ENCODE data around the gene KAT2A.
A peak's percentile ranks its signal among the peaks of the same experiment; 100 is the strongest.

The KAT2A gene

GRCh38 chr17:42135664-42136653 is 14.8 kb upstream of the KAT2A start:
- DNase-seq (ENCODE audit: low read depth), result no peak

GRCh38 chr17:42135151-42135550 is 14.0 kb upstream of the KAT2A start:
- no peak for DNase-seq (ENCODE audit: low read depth)

GRCh38 chr17:42133461-42134041 is 12.4 kb upstream of the KAT2A start:
- no peak for DNase-seq (ENCODE audit: low read depth)

- DNase-seq (ENCODE audit: low read depth), result peak; percentile 39
Observed at GRCh38 chr17:42132941-42133340, 11.8 kb upstream of the KAT2A start.

GRCh38 chr17:42131981-42132432 is 10.8 kb upstream of the KAT2A start:
- DNase-seq (ENCODE audit: low read depth), result no peak

- DNase-seq (ENCODE audit: low read depth), result no peak
Observed at GRCh38 chr17:42131232-42131631, 10.1 kb upstream of the KAT2A start.

GRCh38 chr17:42130310-42130936 is 9.3 kb upstream of the KAT2A start:
- no peak for DNase-seq (ENCODE audit: low read depth)

- DNase-seq (ENCODE audit: low read depth), result no peak
Observed at GRCh38 chr17:42129109-42129837, 8.1 kb upstream of the KAT2A start.

GRCh38 chr17:42127414-42127813 is 6.2 kb upstream of the KAT2A start:
- DNase-seq (ENCODE audit: low read depth), result no peak

- DNase-seq (ENCODE audit: low read depth), result no peak
Observed at GRCh38 chr17:42126836-42127235, 5.7 kb upstream of the KAT2A start.

GRCh38 chr17:42125565-42125964 is 4.4 kb upstream of the KAT2A start:
- no peak for DNase-seq (ENCODE audit: low read depth)

GRCh38 chr17:42124256-42124655 is 3.1 kb upstream of the KAT2A start:
- DNase-seq (ENCODE audit: low read depth), result no peak

GRCh38 chr17:42122371-42123303 is 1.5 kb upstream of the KAT2A start, which contains the start of gene HSPB9:
Gene HSPB9, plus strand, starts transcription at chr17:42122804. Its CDS starts 47 bp downstream, at chr17:42122851.
- DNase-seq (ENCODE audit: low read depth), result no peak

- no peak for DNase-seq (ENCODE audit: low read depth)
Observed at GRCh38 chr17:42120161-42120769, 902 bp downstream of the KAT2A start.

- no peak for DNase-seq (ENCODE audit: low read depth)
Observed at GRCh38 chr17:42119301-42119700, 1.9 kb downstream of the KAT2A start.

GRCh38 chr17:42118545-42118944 is 2.6 kb downstream of the KAT2A start:
- no peak for DNase-seq (ENCODE audit: low read depth)

GRCh38 chr17:42118126-42118510 is 3.0 kb downstream of the KAT2A start:
- no peak for DNase-seq (ENCODE audit: low read depth)

GRCh38 chr17:42117397-42118125 is 3.6 kb downstream of the KAT2A start:
- DNase-seq (ENCODE audit: low read depth), result no peak

- DNase-seq (ENCODE audit: low read depth), result no peak
Observed at GRCh38 chr17:42116705-42117396, 4.3 kb downstream of the KAT2A start.

All from HS-5 (cell line).